H9 (cell line): ENCODE data around the gene MTOR. TPM values are rescaled to one million over a fixed set of nuclear protein-coding genes. Genes with fewer than 3 reads are reported as not detected.

ENCODE experiments used
- DNase-seq: peaks from one replicate; pipeline ENCODE4 v3.0.0-alpha.2; 2017
- H2AFZ ChIP-seq: one replicate; pipeline ENCODE4 v1.6.1; 2013; ENCODE audit warnings: mild to moderate bottlenecking, low read length, control low read depth, moderate library complexity
- H2AK5ac ChIP-seq: 2 replicates; pipeline ENCODE4 v1.6.1; 2013; ENCODE audit warnings: low read length, control low read depth, mixed read lengths; ENCODE audit not compliant: insufficient read length
- H2BK120ac ChIP-seq: one replicate; pipeline ENCODE4 v1.6.1; 2013; ENCODE audit warnings: low read depth, mild to moderate bottlenecking, low read length, control low read depth, inconsistent platforms; ENCODE audit not compliant: poor library complexity, severe bottlenecking
- H2BK12ac ChIP-seq: 2 replicates; pipeline ENCODE4 v1.6.1; 2013; ENCODE audit warnings: low read length, control low read depth, mixed read lengths, low read depth; ENCODE audit not compliant: insufficient read length
- H2BK15ac ChIP-seq: 2 replicates; pipeline ENCODE4 v1.6.1; 2013; ENCODE audit warnings: low read depth, low read length, control low read depth
- H2BK20ac ChIP-seq: one replicate; pipeline ENCODE4 v1.6.1; 2013; ENCODE audit warnings: low read depth, mild to moderate bottlenecking, low read length, control low read depth, inconsistent platforms; ENCODE audit not compliant: poor library complexity, severe bottlenecking
- H2BK5ac ChIP-seq: 2 replicates; pipeline ENCODE4 v1.6.1; 2013; ENCODE audit warnings: low read length, control low read depth, mixed read lengths; ENCODE audit not compliant: insufficient read length
- H3K14ac ChIP-seq: 2 replicates; pipeline ENCODE4 v1.6.1; 2013; ENCODE audit warnings: low read length, control low read depth; ENCODE audit not compliant: insufficient read depth
- H3K18ac ChIP-seq: 2 replicates; pipeline ENCODE4 v1.6.1; 2013; ENCODE audit warnings: low read depth, mild to moderate bottlenecking, mixed read lengths, low read length, control low read depth; ENCODE audit not compliant: insufficient read length
- H3K23ac ChIP-seq: 2 replicates; pipeline ENCODE4 v1.6.1; 2013; ENCODE audit warnings: low read length, control low read depth, mixed read lengths, low read depth; ENCODE audit not compliant: insufficient read length
- H3K23me2 ChIP-seq: 2 replicates; pipeline ENCODE4 v1.6.1; 2013; ENCODE audit warnings: low read depth, mild to moderate bottlenecking, mixed read lengths, low read length, control low read depth; ENCODE audit not compliant: insufficient read length, poor library complexity, severe bottlenecking
- H3K27ac ChIP-seq: 2 replicates; pipeline ENCODE4 v1.5.1; 2013; ENCODE audit warnings: low read length, control low read depth, mixed read lengths, low read depth; ENCODE audit not compliant: insufficient read length
- H3K27me3 ChIP-seq: 2 replicates; pipeline ENCODE4 v1.6.1; 2013; ENCODE audit warnings: low read length, control low read depth, inconsistent platforms; ENCODE audit not compliant: insufficient read depth
- H3K4ac ChIP-seq: 2 replicates; pipeline ENCODE4 v1.6.1; 2013; ENCODE audit warnings: low read depth, mild to moderate bottlenecking, control low read depth, inconsistent platforms, low read length, moderate library complexity
- H3K4me1 ChIP-seq: 2 replicates; pipeline ENCODE4 v1.6.1; 2013; ENCODE audit warnings: low read length, control low read depth, inconsistent platforms; ENCODE audit not compliant: insufficient read depth
- H3K4me2 ChIP-seq: 2 replicates; pipeline ENCODE4 v1.6.1; 2013; ENCODE audit warnings: low read length, control low read depth, mixed read lengths; ENCODE audit not compliant: insufficient read length, insufficient read depth
- H3K56ac ChIP-seq: 2 replicates; pipeline ENCODE4 v1.6.1; 2013; ENCODE audit warnings: low read depth, mild to moderate bottlenecking, mixed read lengths, low read length, control low read depth; ENCODE audit not compliant: insufficient read length
- H3K79me1 ChIP-seq: 2 replicates; pipeline ENCODE4 v1.6.1; 2013; ENCODE audit warnings: low read depth, mild to moderate bottlenecking, moderate library complexity, low read length, control low read depth, inconsistent platforms; ENCODE audit not compliant: insufficient read depth, poor library complexity, severe bottlenecking
- H3K79me2 ChIP-seq: 2 replicates; pipeline ENCODE4 v1.6.1; 2013; ENCODE audit warnings: low read length, control low read depth, inconsistent platforms; ENCODE audit not compliant: insufficient read depth
- H3K9ac ChIP-seq: 2 replicates; pipeline ENCODE4 v1.6.1; 2013; ENCODE audit warnings: low read length, control low read depth, mixed read lengths; ENCODE audit not compliant: insufficient read length; ENCODE audit errors: extremely low read depth
- H3K9me3 ChIP-seq: one replicate; pipeline ENCODE4 v1.6.1; 2013; ENCODE audit warnings: low read depth, low read length, inconsistent platforms; ENCODE audit not compliant: control insufficient read depth
- H3T11ph ChIP-seq: one replicate; pipeline ENCODE4 v1.6.1; 2013; ENCODE audit warnings: mild to moderate bottlenecking, low read length, control low read depth, inconsistent platforms
- H4K20me1 ChIP-seq: one replicate; pipeline ENCODE4 v1.6.1; 2013; ENCODE audit not compliant: control insufficient read depth, insufficient read length, insufficient read depth
- H4K5ac ChIP-seq: 2 replicates; pipeline ENCODE4 v1.6.1; 2013; ENCODE audit warnings: low read depth, mild to moderate bottlenecking, mixed read lengths, low read length, control low read depth; ENCODE audit not compliant: insufficient read length
- H4K8ac ChIP-seq: replicated peaks from 2 replicates; pipeline ENCODE4 v1.6.1; 2013; ENCODE audit warnings: low read length, control low read depth, mixed read lengths, low read depth; ENCODE audit not compliant: insufficient read length
- H4K91ac ChIP-seq: 2 replicates; pipeline ENCODE4 v1.6.1; 2013; ENCODE audit warnings: low read depth, mild to moderate bottlenecking, moderate library complexity, mixed read lengths, low read length, control low read depth; ENCODE audit not compliant: insufficient read length
- H3K27ac Mint-ChIP-seq, 3 experiments: 2 replicates in 2 of 3; 3 replicates in 1 of 3; pipeline ENCODE4 v1.8.0; 2020 to 2021; ENCODE audit warnings: mixed read lengths in 3 of 3, mild to moderate bottlenecking in 1 of 3, moderate library complexity in 1 of 3
- H3K27me3 Mint-ChIP-seq: 2 replicates; pipeline ENCODE4 v1.8.0; 2021; ENCODE audit warnings: low read depth, mild to moderate bottlenecking, moderate library complexity, mixed read lengths
- H3K36me3 Mint-ChIP-seq, 3 experiments: 2 replicates in 2 of 3; 3 replicates in 1 of 3; pipeline ENCODE4 v1.8.0; 2020 to 2021; ENCODE audit warnings: low read depth in 3 of 3, mixed read lengths in 3 of 3; ENCODE audit not compliant: insufficient read depth in 1 of 3
- H3K4me1 Mint-ChIP-seq, 2 experiments: 2 replicates each; pipeline ENCODE4 v1.8.0; 2020; ENCODE audit warnings: mixed read lengths in 2 of 2
- H3K4me3 Mint-ChIP-seq, 2 experiments: 2 replicates in 1 of 2; 3 replicates in 1 of 2; pipeline ENCODE4 v1.8.0; 2020 to 2021; ENCODE audit warnings: mild to moderate bottlenecking in 2 of 2, mixed read lengths in 2 of 2, moderate library complexity in 1 of 2
- H3K9me3 Mint-ChIP-seq, 2 experiments: 2 replicates in 1 of 2; 3 replicates in 1 of 2; pipeline ENCODE4 v1.8.0; 2020; ENCODE audit warnings: mild to moderate bottlenecking in 2 of 2, mixed read lengths in 2 of 2, moderate library complexity in 1 of 2
- CTCF ChIP-seq: fragments of 200-600 bp; sonication (generic); conservative IDR thresholded peaks from 3 replicates; pipeline ENCODE4 v1.8.0; 2021; ENCODE audit warnings: antibody characterized with exemption, mild to moderate bottlenecking
- WGBS: extraction: QIAGEN DNeasy Blood & Tissue Kit; methylation state at CpG from one replicate; pipeline ENCODE4 v1.1.7; 2013; ENCODE audit warnings: missing lambda C conversion rate, low lambda C conversion rate, mixed read lengths; ENCODE audit not compliant: insufficient read length; ENCODE audit errors: extremely low coverage; 5-methylcytosine and 5-hydroxymethylcytosine counted together
- total RNA-seq: library from RNA; stranded (reverse); gene quantifications from 2 replicates; pipeline ENCODE4 v1.2.1, GENCODE V29; 2021

The MTOR gene
- total RNA-seq, 1 experiment from 2014 or later: 67.5 TPM

- Histone ChIP-seq H3K23ac (no peak overlapping the region), H3K4ac (no peak overlapping the region), H3K56ac (no peak overlapping the region), H3K4me1 (0 out of 2 replicates have a peak, but pooled peaks cover under 1% of the 10 kb centered on the region), H4K20me1 (no peaks in the 10 kb centered on the region), H3K79me2 (no peaks in the 10 kb centered on the region), H2BK20ac (no peak overlapping the region), H4K5ac (no peak overlapping the region), H4K91ac (no peak overlapping the region), H2BK120ac (no peak overlapping the region), H3K23me2 (no peaks in the 10 kb centered on the region), H3K4me2 (no peak overlapping the region), H2BK15ac (no peak overlapping the region), H2AK5ac (no peak overlapping the region), H3T11ph (no peak overlapping the region), H3K27ac (no peak overlapping the region), H3K14ac (no peak overlapping the region), H2BK5ac (no peak overlapping the region), H3K79me1 (no peaks in the 10 kb centered on the region), H2BK12ac (no peak overlapping the region), H3K9ac (no peak overlapping the region), H2AFZ (no peak overlapping the region), H3K18ac (no peak overlapping the region), H4K8ac (no peak overlapping the region), H3K9me3 (no peaks in the 10 kb centered on the region), H3K27me3 (no peaks in the 10 kb centered on the region)
- Mint-ChIP-seq H3K4me1 (peaks cover 4 to 6% of the 10 kb centered on the region in 2 experiments), H3K36me3 (peaks cover 15 to 60% (median 41%) of the 10 kb centered on the region in 3 experiments; a peak in 6 of 7 replicates), H3K9me3 (no peaks in the 10 kb centered on the region), H3K27ac (peak overlapping the region in 1 of 3 experiments; percentile 25; a peak in 2 of 7 replicates), H3K27me3 (no peaks in the 10 kb centered on the region), H3K4me3 (no peak overlapping the region)
- TF ChIP-seq CTCF: no peak
- WGBS: no CpG with 5 or more reads among the region's 9 CpGs
- DNase-seq: no peak
Measured at GRCh38 chr1:11152755-11153154, 109.6 kb downstream of the MTOR start.
